H7 (cell line): Measurements from ENCODE around the gene ASCL2. TPM values are rescaled to one million over a fixed set of nuclear protein-coding genes. Genes with fewer than 3 reads are reported as not detected.
A peak's percentile ranks its signal among the peaks of the same experiment; 100 is the strongest.

ENCODE experiments used
- DNase-seq: peaks from one replicate; pipeline ENCODE4 v3.0.0; 2012
- H3K27me3 ChIP-seq: 2 replicates; pipeline ENCODE4 v1.6.0; 2011; ENCODE audit warnings: mild to moderate bottlenecking, low read length; ENCODE audit not compliant: control insufficient read depth, insufficient read depth
- H3K36me3 ChIP-seq: replicated peaks from 2 replicates; pipeline ENCODE4 v1.5.1; 2011; ENCODE audit warnings: low read length; ENCODE audit not compliant: control insufficient read depth, insufficient read depth
- H3K4me3 ChIP-seq: 2 replicates; pipeline ENCODE4 v1.5.1; 2011; ENCODE audit warnings: low read depth, mild to moderate bottlenecking, control low read depth, low read length, moderate library complexity; ENCODE audit not compliant: insufficient read depth
- total RNA-seq: library from RNA; depleted of rRNA; stranded (reverse); fragments of >200 nt; shearing (Covaris generic); gene quantifications from 2 replicates; pipeline ENCODE4 v1.2.3, GENCODE V29; 2014; rRNA removed

ASCL2 gene
- total RNA-seq: 0.44 and 0.55 TPM in 2 replicates

GRCh38 chr11:2270322-2271076, at the start of gene ASCL2:
TSS of gene ASCL2 (minus strand) at chr11:2270588. CDS start at chr11:2270332, 256 bp downstream.
- no peaks in the 10 kb centered on the region for H3K36me3 ChIP-seq
- DNase-seq: peak; percentile 69
- H3K4me3 ChIP-seq: peak within 1 kb of the TSS; percentile 46
- peaks cover 61% of the 10 kb centered on the region for H3K27me3 ChIP-seq

- DNase-seq: no peak
- H3K4me3 ChIP-seq: no peak overlapping the region
- no peaks in the 10 kb centered on the region for H3K36me3 ChIP-seq
- no peaks in the 10 kb centered on the region for H3K27me3 ChIP-seq
Measured at GRCh38 chr11:2319791-2320472, 49.5 kb upstream of the ASCL2 start.

GRCh38 chr11:2318707-2319106, 48.3 kb upstream of the ASCL2 start:
- Histone ChIP-seq H3K27me3 (no peaks in the 10 kb centered on the region), H3K36me3 (no peaks in the 10 kb centered on the region), H3K4me3 (no peak overlapping the region)
- no peak for DNase-seq

GRCh38 chr11:2318123-2318522, 47.7 kb upstream of the ASCL2 start:
- peak; percentile 19 for DNase-seq

GRCh38 chr11:2317354-2318050, 47.1 kb upstream of the ASCL2 start:
- peak; percentile 68 for DNase-seq

More at GRCh38 chr11:2318123-2318522, 47.7 kb upstream of the ASCL2 start:
- Histone ChIP-seq H3K4me3 (no peak overlapping the region), H3K36me3 (no peaks in the 10 kb centered on the region), H3K27me3 (no peaks in the 10 kb centered on the region)

GRCh38 chr11:2316963-2317244, 46.5 kb upstream of the ASCL2 start:
- DNase-seq: no peak
- H3K27me3 ChIP-seq: no peaks in the 10 kb centered on the region
- H3K4me3 ChIP-seq: no peak overlapping the region
- no peaks in the 10 kb centered on the region for H3K36me3 ChIP-seq

More at GRCh38 chr11:2317354-2318050, 47.1 kb upstream of the ASCL2 start:
- Histone ChIP-seq H3K36me3 (no peaks in the 10 kb centered on the region), H3K4me3 (no peak overlapping the region), H3K27me3 (no peaks in the 10 kb centered on the region)

- Histone ChIP-seq H3K4me3 (no peak overlapping the region), H3K27me3 (no peaks in the 10 kb centered on the region), H3K36me3 (no peaks in the 10 kb centered on the region)
- peak; percentile 46 for DNase-seq
Measured at GRCh38 chr11:2316169-2316962, 46.0 kb upstream of the ASCL2 start.

GRCh38 chr11:2315395-2316168, 45.2 kb upstream of the ASCL2 start:
- no peaks in the 10 kb centered on the region for H3K27me3 ChIP-seq
- no peak overlapping the region for H3K4me3 ChIP-seq
- H3K36me3 ChIP-seq: no peaks in the 10 kb centered on the region
- DNase-seq: peak; percentile 55

- no peaks in the 10 kb centered on the region for H3K36me3 ChIP-seq
- H3K27me3 ChIP-seq: no peaks in the 10 kb centered on the region
- H3K4me3 ChIP-seq: no peak overlapping the region
- DNase-seq: peak; percentile 31
Measured at GRCh38 chr11:2314525-2315394, 44.4 kb upstream of the ASCL2 start.

- Histone ChIP-seq H3K36me3 (no peaks in the 10 kb centered on the region), H3K27me3 (no peaks in the 10 kb centered on the region)
- peak; percentile 37 for DNase-seq
Measured at GRCh38 chr11:2314136-2314524, 43.7 kb upstream of the ASCL2 start.

GRCh38 chr11:2313051-2313951, 42.9 kb upstream of the ASCL2 start:
- DNase-seq: no peak
- Histone ChIP-seq H3K27me3 (no peaks in the 10 kb centered on the region), H3K36me3 (no peaks in the 10 kb centered on the region), H3K4me3 (no peak overlapping the region)

More at GRCh38 chr11:2314136-2314524, 43.7 kb upstream of the ASCL2 start:
- no peak overlapping the region for H3K4me3 ChIP-seq

- Histone ChIP-seq H3K36me3 (no peaks in the 10 kb centered on the region), H3K4me3 (no peak overlapping the region), H3K27me3 (no peaks in the 10 kb centered on the region)
- peak; percentile 79 for DNase-seq
Measured at GRCh38 chr11:2312232-2313042, 42.0 kb upstream of the ASCL2 start.
